Mesenchymal stem cell (in vitro differentiated cells and primary cell): ENCODE data around the gene C11orf21.
A peak's percentile ranks its signal among the peaks of the same experiment; 100 is the strongest.

Experiments used
- DNase-seq: peaks from one replicate; pipeline ENCODE4 v3.0.0-alpha.2; 2013
- H2AFZ ChIP-seq: one replicate; pipeline ENCODE4 v1.6.1; 2013; ENCODE audit warnings: low read depth, mild to moderate bottlenecking, control low read depth, inconsistent platforms, low read length, moderate library complexity
- H2AK5ac ChIP-seq: 2 replicates; pipeline ENCODE4 v1.6.1; 2013; ENCODE audit warnings: low read length, moderate library complexity, mild to moderate bottlenecking, inconsistent platforms; ENCODE audit not compliant: severe bottlenecking
- H2BK120ac ChIP-seq: one replicate; pipeline ENCODE4 v1.6.1; 2013; ENCODE audit warnings: low read depth, mild to moderate bottlenecking, inconsistent platforms, low read length, moderate library complexity
- H2BK12ac ChIP-seq, 2 experiments: one replicate each; pipeline ENCODE4 v1.6.1; 2013; ENCODE audit warnings: inconsistent platforms in 2 of 2, low read length in 2 of 2, mild to moderate bottlenecking in 2 of 2, moderate library complexity in 2 of 2, control low read depth in 1 of 2
- H2BK15ac ChIP-seq: one replicate; pipeline ENCODE4 v1.6.1; 2013; ENCODE audit warnings: mild to moderate bottlenecking, low read depth, inconsistent platforms; ENCODE audit not compliant: poor library complexity, severe bottlenecking
- H2BK5ac ChIP-seq: 2 replicates; pipeline ENCODE4 v1.6.1; 2013; ENCODE audit warnings: low read depth, mild to moderate bottlenecking, low read length, control low read depth, inconsistent platforms; ENCODE audit not compliant: poor library complexity, severe bottlenecking
- H3K14ac ChIP-seq, 2 experiments: one replicate each; pipeline ENCODE4 v1.6.1; 2013; ENCODE audit warnings: inconsistent platforms in 2 of 2, low read length in 2 of 2, control low read depth in 1 of 2, mild to moderate bottlenecking in 1 of 2, moderate library complexity in 1 of 2
- H3K18ac ChIP-seq, 2 experiments: one replicate each; pipeline ENCODE4 v1.6.1; 2013; ENCODE audit warnings: inconsistent platforms in 2 of 2, low read length in 2 of 2, control low read depth in 1 of 2, low read depth in 1 of 2, mild to moderate bottlenecking in 1 of 2
- H3K23ac ChIP-seq, 2 experiments: one replicate each; pipeline ENCODE4 v1.6.1; 2013; ENCODE audit warnings: inconsistent platforms in 2 of 2, low read length in 2 of 2, mild to moderate bottlenecking in 2 of 2, moderate library complexity in 2 of 2, control low read depth in 1 of 2
- H3K27ac ChIP-seq: 2 replicates; pipeline ENCODE4 v1.5.1; 2013; ENCODE audit warnings: mild to moderate bottlenecking, moderate library complexity, low read length, control low read depth, inconsistent platforms; ENCODE audit not compliant: poor library complexity, severe bottlenecking
- H3K27me3 ChIP-seq, 2 experiments: 2 replicates each; pipeline versions ENCODE4 v1.6.1 to v1.7.0; 2013; ENCODE audit warnings: low read length in 2 of 2, mild to moderate bottlenecking in 2 of 2, moderate library complexity in 2 of 2, control low read depth in 1 of 2, inconsistent platforms in 1 of 2; ENCODE audit not compliant: control insufficient read depth in 1 of 2, insufficient read depth in 1 of 2
- H3K36me3 ChIP-seq, 2 experiments: 2 replicates each; pipeline versions ENCODE4 v1.6.1 to v1.7.0; 2013; ENCODE audit warnings: low read length in 2 of 2, control low read depth in 1 of 2, inconsistent platforms in 1 of 2, low read depth in 1 of 2, mild to moderate bottlenecking in 1 of 2; ENCODE audit not compliant: insufficient read depth in 2 of 2, control insufficient read depth in 1 of 2
- H3K4ac ChIP-seq, 2 experiments: one replicate each; pipeline ENCODE4 v1.6.1; 2013; ENCODE audit warnings: inconsistent platforms in 2 of 2, low read length in 2 of 2, mild to moderate bottlenecking in 2 of 2, moderate library complexity in 2 of 2, control low read depth in 1 of 2, low read depth in 1 of 2
- H3K4me1 ChIP-seq: 2 replicates; pipeline ENCODE4 v1.6.1; 2013; ENCODE audit warnings: low read depth, low read length, control low read depth; ENCODE audit not compliant: control insufficient read depth, insufficient read depth
- H3K4me2 ChIP-seq: 2 replicates; pipeline ENCODE4 v1.6.1; 2013; ENCODE audit warnings: low read length, mild to moderate bottlenecking, inconsistent platforms; ENCODE audit not compliant: poor library complexity, severe bottlenecking
- H3K4me3 ChIP-seq, 2 experiments: 2 replicates each; pipeline versions ENCODE4 v1.5.1 to v1.7.0; 2013; ENCODE audit warnings: low read length in 2 of 2, mild to moderate bottlenecking in 2 of 2, control low read depth in 1 of 2, low read depth in 1 of 2; ENCODE audit not compliant: insufficient read depth in 1 of 2
- H3K79me1 ChIP-seq: replicated peaks from 2 replicates; pipeline ENCODE4 v1.6.1; 2013; ENCODE audit warnings: mild to moderate bottlenecking, control low read depth, low read length, inconsistent platforms; ENCODE audit not compliant: poor library complexity, severe bottlenecking
- H3K9ac ChIP-seq: 2 replicates; pipeline ENCODE4 v1.7.0; 2013; ENCODE audit warnings: mild to moderate bottlenecking, low read length, moderate library complexity
- H3K9me3 ChIP-seq: 2 replicates; pipeline ENCODE4 v1.7.0; 2013; ENCODE audit warnings: mild to moderate bottlenecking, low read length; ENCODE audit not compliant: control insufficient read depth
- H4K8ac ChIP-seq: one replicate; pipeline ENCODE4 v1.6.1; 2013; ENCODE audit warnings: inconsistent platforms, mild to moderate bottlenecking, low read length, moderate library complexity
- H4K91ac ChIP-seq: one replicate; pipeline ENCODE4 v1.6.1; 2013; ENCODE audit warnings: mild to moderate bottlenecking, low read length, inconsistent platforms
- WGBS: methylation state at CpG from one replicate; pipeline ENCODE4 v1.1.7; 2013; ENCODE audit warnings: mixed read lengths; 5-methylcytosine and 5-hydroxymethylcytosine counted together

The C11orf21 gene

GRCh38 chr11:2300936-2301630 is 635 bp downstream of the C11orf21 start:
- Histone ChIP-seq H3K4me3 (no peak overlapping the region), H2BK5ac (no peak overlapping the region), H2BK12ac (no peak overlapping the region), H3K23ac (no peak overlapping the region), H3K36me3 (no peaks in the 10 kb centered on the region), H3K4ac (no peak overlapping the region), H2AK5ac (no peak overlapping the region), H3K4me1 (peaks cover 27% of the 10 kb centered on the region), H3K9me3 (no peaks in the 10 kb centered on the region), H3K79me1 (no peaks in the 10 kb centered on the region), H3K18ac (no peak overlapping the region), H3K27me3 (peaks cover 10 to 21% of the 10 kb centered on the region in 2 experiments), H4K8ac (no peak overlapping the region), H4K91ac (no peak overlapping the region), H3K14ac (no peak overlapping the region), H3K27ac (no peak overlapping the region), H2AFZ (no peak overlapping the region), H3K4me2 (no peak overlapping the region), H3K9ac (no peak overlapping the region), H2BK15ac (no peak overlapping the region), H2BK120ac (no peak overlapping the region)
- WGBS = 78% methylated on average over 24 of the region's 24 CpGs
- no peak for DNase-seq

- H2AK5ac ChIP-seq = peak overlapping the region; percentile 14
- H4K8ac ChIP-seq = no peak overlapping the region
- H3K27me3 ChIP-seq = peaks cover 13 to 26% of the 10 kb centered on the region in 2 experiments
- H2BK120ac ChIP-seq = no peak overlapping the region
- H2BK5ac ChIP-seq = no peak overlapping the region
- H3K18ac ChIP-seq = no peak overlapping the region
- H4K91ac ChIP-seq = no peak overlapping the region
- no peak overlapping the region for H3K9ac ChIP-seq
- no peak overlapping the region for H3K14ac ChIP-seq
- H3K4me2 ChIP-seq = no peak overlapping the region
- H3K4me3 ChIP-seq = no peak overlapping the region
- no peak overlapping the region for H3K27ac ChIP-seq
- peaks cover 21% of the 10 kb centered on the region for H3K4me1 ChIP-seq
- WGBS = 88% methylated on average over 15 of the region's 19 CpGs
- no peaks in the 10 kb centered on the region for H3K9me3 ChIP-seq
- DNase-seq = no peak
- no peak overlapping the region for H3K23ac ChIP-seq
- H3K4ac ChIP-seq = no peak overlapping the region
- no peaks in the 10 kb centered on the region for H3K79me1 ChIP-seq
- no peaks in the 10 kb centered on the region for H3K36me3 ChIP-seq
- no peak overlapping the region for H2BK12ac ChIP-seq
- no peak overlapping the region for H2BK15ac ChIP-seq
- H2AFZ ChIP-seq = no peak overlapping the region
Observed at GRCh38 chr11:2300290-2300935, 1.3 kb downstream of the C11orf21 start.

- H2BK5ac ChIP-seq = no peak overlapping the region
- no peak overlapping the region for H2AK5ac ChIP-seq
- no peaks in the 10 kb centered on the region for H3K36me3 ChIP-seq
- no peak overlapping the region for H3K27ac ChIP-seq
- no peak for DNase-seq
- H3K4me1 ChIP-seq = peaks cover 21% of the 10 kb centered on the region
- no peak overlapping the region for H3K14ac ChIP-seq
- no peak overlapping the region for H2BK120ac ChIP-seq
- 87% methylated on average over 7 of the region's 10 CpGs for WGBS
- H3K4me2 ChIP-seq = no peak overlapping the region
- no peaks in the 10 kb centered on the region for H3K9me3 ChIP-seq
- H2AFZ ChIP-seq = no peak overlapping the region
- H3K27me3 ChIP-seq = peaks cover 19 to 33% of the 10 kb centered on the region in 2 experiments
- no peak overlapping the region for H3K4ac ChIP-seq
- H3K79me1 ChIP-seq = no peaks in the 10 kb centered on the region
- no peak overlapping the region for H3K18ac ChIP-seq
- no peak overlapping the region for H3K9ac ChIP-seq
- no peak overlapping the region for H4K8ac ChIP-seq
- no peak overlapping the region for H3K4me3 ChIP-seq
- no peak overlapping the region for H4K91ac ChIP-seq
- no peak overlapping the region for H2BK12ac ChIP-seq
- H3K23ac ChIP-seq = no peak overlapping the region
- no peak overlapping the region for H2BK15ac ChIP-seq
Observed at GRCh38 chr11:2299773-2300172, 1.9 kb downstream of the C11orf21 start.

GRCh38 chr11:2298795-2299761 is 2.6 kb downstream of the C11orf21 start:
- no peak overlapping the region for H4K8ac ChIP-seq
- H3K4me2 ChIP-seq = no peak overlapping the region

More at GRCh38 chr11:2298795-2299761, 2.6 kb downstream of the C11orf21 start:
- no peak overlapping the region for H3K27ac ChIP-seq
- peak overlapping the region in 1 of 2 experiments; percentile 31 for H2BK12ac ChIP-seq
- H3K9ac ChIP-seq = no peak overlapping the region
- no peak overlapping the region for H2BK120ac ChIP-seq
- H2BK5ac ChIP-seq = no peak overlapping the region
- no peak overlapping the region for H3K18ac ChIP-seq
- no peak for DNase-seq
- no peaks in the 10 kb centered on the region for H3K79me1 ChIP-seq
- no peak overlapping the region for H4K91ac ChIP-seq
- peaks cover 26 to 37% of the 10 kb centered on the region in 2 experiments for H3K27me3 ChIP-seq
- no peak overlapping the region for H2AFZ ChIP-seq
- H2BK15ac ChIP-seq = no peak overlapping the region
- no peaks in the 10 kb centered on the region for H3K9me3 ChIP-seq
- 68% methylated on average over 18 of the region's 18 CpGs for WGBS
- no peak overlapping the region for H3K4me3 ChIP-seq
- H3K4ac ChIP-seq = no peak overlapping the region
- peaks cover 21% of the 10 kb centered on the region for H3K4me1 ChIP-seq
- H3K23ac ChIP-seq = no peak overlapping the region
- no peak overlapping the region for H3K14ac ChIP-seq
- no peak overlapping the region for H2AK5ac ChIP-seq
- H3K36me3 ChIP-seq = no peaks in the 10 kb centered on the region
